Smooth muscle cell (in vitro differentiated cells): ENCODE data around the gene CASP1. TPM values are rescaled to one million over a fixed set of nuclear protein-coding genes. Genes with fewer than 3 reads are reported as not detected.
"Not testable (repeated sequence)": the region's sequence is repeated elsewhere in the genome, so short reads cannot be mapped to it uniquely, and the experiment has no call there.

Source experiments
- DNase-seq: peaks from one replicate; lab custom pipeline; 2025; ENCODE audit not compliant: unreplicated experiment; lab: John Stamatoyannopoulos, UW
- H2AFZ ChIP-seq: fragments of 200-600 bp; sonication (generic); 2 replicates; pipeline ENCODE4 v1.6.0; 2016; ENCODE audit warnings: antibody characterized with exemption, low read depth, mild to moderate bottlenecking
- H3F3A ChIP-seq: fragments of 200-600 bp; sonication (generic); 2 replicates; pipeline ENCODE4 v1.6.0; 2017; ENCODE audit warnings: antibody characterized with exemption, low read depth
- H3K27ac ChIP-seq: fragments of 200-600 bp; sonication (generic); 2 replicates; pipeline ENCODE4 v1.5.1; 2016; ENCODE audit warnings: low read depth, mild to moderate bottlenecking
- H3K27me3 ChIP-seq: fragments of 200-600 bp; sonication (generic); 2 replicates; pipeline ENCODE4 v1.6.1; 2016; ENCODE audit warnings: low read depth, mild to moderate bottlenecking
- H3K36me3 ChIP-seq: fragments of 200-600 bp; sonication (generic); 2 replicates; pipeline ENCODE4 v1.5.1; 2016; ENCODE audit warnings: low read depth
- H3K4me1 ChIP-seq: fragments of 200-600 bp; sonication (generic); 2 replicates; pipeline ENCODE4 v1.5.1; 2016; ENCODE audit warnings: low read depth
- H3K4me2 ChIP-seq: fragments of 200-600 bp; sonication (generic); 2 replicates; pipeline ENCODE4 v1.6.0; 2016; ENCODE audit warnings: mild to moderate bottlenecking
- H3K4me3 ChIP-seq: fragments of 200-600 bp; sonication (generic); 2 replicates; pipeline ENCODE4 v1.5.1; 2016; ENCODE audit warnings: mild to moderate bottlenecking
- H3K79me2 ChIP-seq: fragments of 200-600 bp; sonication (generic); 2 replicates; pipeline ENCODE4 v1.6.0; 2016; ENCODE audit warnings: low read depth, mild to moderate bottlenecking
- H3K9ac ChIP-seq: fragments of 200-600 bp; sonication (generic); 2 replicates; pipeline ENCODE4 v1.6.0; 2016; ENCODE audit warnings: low read depth
- H3K9me3 ChIP-seq: fragments of 200-600 bp; sonication (generic); replicated peaks from 2 replicates; pipeline ENCODE4 v1.5.1; 2016; ENCODE audit warnings: low read depth
- H4K20me1 ChIP-seq: fragments of 200-600 bp; sonication (generic); 2 replicates; pipeline ENCODE4 v1.6.0; 2016; ENCODE audit warnings: low read depth
- WGBS: methylation state at CpG from one replicate; pipeline ENCODE4 v1.1.7; 2016; ENCODE audit warnings: low lambda C conversion rate; 5-methylcytosine and 5-hydroxymethylcytosine counted together
- polyA plus RNA-seq: library from polyadenylated mRNA; unstranded; fragments of >200 nt; fragmentation: Nextera tagmentation; extraction: Ambion mirVana; gene quantifications from 2 replicates; pipeline ENCODE4 v1.2.1, GENCODE V29; 2016
- total RNA-seq: library from RNA; depleted of rRNA; stranded (reverse); fragments of >200 nt; gene quantifications from 2 replicates; pipeline ENCODE4 v1.2.3, GENCODE V29; 2014
- TF ChIP-seq, protein P1 (sequence below): fragments of 200-600 bp; sonication (generic); IDR thresholded peaks from 2 replicates; pipeline ENCODE4 v1.5.1; 2017; ENCODE audit warnings: borderline replicate concordance, mild to moderate bottlenecking, antibody characterized with exemption; ENCODE audit not compliant: insufficient read depth, poor library complexity, severe bottlenecking

The CASP1 gene
- total and polyA plus RNA-seq, 2 experiments from 2014 or later, result 0.90 TPM; not detected in 1

DNA sequence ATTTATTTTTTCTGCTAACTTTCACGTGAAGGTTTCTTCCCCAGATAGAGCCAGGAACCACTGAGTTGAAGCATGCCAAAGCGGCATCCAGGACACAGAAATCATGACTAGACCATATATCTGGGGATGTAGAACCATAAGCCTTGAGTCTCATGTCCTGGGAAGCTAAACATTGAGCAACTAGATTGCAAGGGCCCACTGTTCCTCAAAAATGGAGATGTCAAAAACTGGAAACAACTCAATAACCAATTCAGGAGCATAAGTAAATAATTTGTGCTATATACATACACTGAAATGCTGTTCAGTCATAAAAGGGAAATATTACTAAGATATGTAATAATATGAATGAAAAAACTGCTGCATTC, 39.2 kb upstream of the CASP1 start:
- no peaks in the 10 kb centered on the region for H3K9me3 ChIP-seq
- H3K79me2 ChIP-seq, result no peaks in the 10 kb centered on the region
- WGBS, result 98% methylated on average over 2 of the region's 2 CpGs
- H3K27ac ChIP-seq, result no peak overlapping the region
- H3K9ac ChIP-seq, result no peak overlapping the region
- H2AFZ ChIP-seq, result no peak overlapping the region
- no peaks in the 10 kb centered on the region for H3K36me3 ChIP-seq
- no peak for DNase-seq
- no peak overlapping the region for H3K4me2 ChIP-seq
- no peaks in the 10 kb centered on the region for H3K27me3 ChIP-seq
- TF ChIP-seq, protein P1, sequence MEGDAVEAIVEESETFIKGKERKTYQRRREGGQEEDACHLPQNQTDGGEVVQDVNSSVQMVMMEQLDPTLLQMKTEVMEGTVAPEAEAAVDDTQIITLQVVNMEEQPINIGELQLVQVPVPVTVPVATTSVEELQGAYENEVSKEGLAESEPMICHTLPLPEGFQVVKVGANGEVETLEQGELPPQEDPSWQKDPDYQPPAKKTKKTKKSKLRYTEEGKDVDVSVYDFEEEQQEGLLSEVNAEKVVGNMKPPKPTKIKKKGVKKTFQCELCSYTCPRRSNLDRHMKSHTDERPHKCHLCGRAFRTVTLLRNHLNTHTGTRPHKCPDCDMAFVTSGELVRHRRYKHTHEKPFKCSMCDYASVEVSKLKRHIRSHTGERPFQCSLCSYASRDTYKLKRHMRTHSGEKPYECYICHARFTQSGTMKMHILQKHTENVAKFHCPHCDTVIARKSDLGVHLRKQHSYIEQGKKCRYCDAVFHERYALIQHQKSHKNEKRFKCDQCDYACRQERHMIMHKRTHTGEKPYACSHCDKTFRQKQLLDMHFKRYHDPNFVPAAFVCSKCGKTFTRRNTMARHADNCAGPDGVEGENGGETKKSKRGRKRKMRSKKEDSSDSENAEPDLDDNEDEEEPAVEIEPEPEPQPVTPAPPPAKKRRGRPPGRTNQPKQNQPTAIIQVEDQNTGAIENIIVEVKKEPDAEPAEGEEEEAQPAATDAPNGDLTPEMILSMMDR, result no peak
- H3K4me1 ChIP-seq, result no peaks in the 10 kb centered on the region
- no peaks in the 10 kb centered on the region for H3F3A ChIP-seq
- no peak overlapping the region for H3K4me3 ChIP-seq
- no peaks in the 10 kb centered on the region for H4K20me1 ChIP-seq

- no peaks in the 10 kb centered on the region for H4K20me1 ChIP-seq
- no peak overlapping the region for H3K4me3 ChIP-seq
- no peaks in the 10 kb centered on the region for H3K9me3 ChIP-seq
- no peak overlapping the region for H2AFZ ChIP-seq
- no peak for DNase-seq
- H3K4me1 ChIP-seq, result no peaks in the 10 kb centered on the region
- H3K4me2 ChIP-seq, result no peak overlapping the region
- H3K27ac ChIP-seq, result no peak overlapping the region
- no peaks in the 10 kb centered on the region for H3K27me3 ChIP-seq
- no peaks in the 10 kb centered on the region for H3F3A ChIP-seq
- WGBS, result 90% methylated on average over 1 of the region's 1 CpG
- TF ChIP-seq, protein P1, result no peak
- H3K36me3 ChIP-seq, result no peaks in the 10 kb centered on the region
- H3K79me2 ChIP-seq, result no peaks in the 10 kb centered on the region
- no peak overlapping the region for H3K9ac ChIP-seq
Observed at GRCh38 chr11:105073456-105074165, 38.7 kb upstream of the CASP1 start.

- not testable (repeated sequence) for DNase-seq, H3K36me3 ChIP-seq, H3K27ac ChIP-seq, H4K20me1 ChIP-seq, H3K9me3 ChIP-seq, H3K4me1 ChIP-seq, H3K4me2 ChIP-seq, H2AFZ ChIP-seq, H3K79me2 ChIP-seq, H3K27me3 ChIP-seq, H3K9ac ChIP-seq, H3K4me3 ChIP-seq, H3F3A ChIP-seq
- 78% methylated on average over 2 of the region's 2 CpGs for WGBS
Observed at GRCh38 chr11:105072080-105072479, 37.1 kb upstream of the CASP1 start.

DNA sequence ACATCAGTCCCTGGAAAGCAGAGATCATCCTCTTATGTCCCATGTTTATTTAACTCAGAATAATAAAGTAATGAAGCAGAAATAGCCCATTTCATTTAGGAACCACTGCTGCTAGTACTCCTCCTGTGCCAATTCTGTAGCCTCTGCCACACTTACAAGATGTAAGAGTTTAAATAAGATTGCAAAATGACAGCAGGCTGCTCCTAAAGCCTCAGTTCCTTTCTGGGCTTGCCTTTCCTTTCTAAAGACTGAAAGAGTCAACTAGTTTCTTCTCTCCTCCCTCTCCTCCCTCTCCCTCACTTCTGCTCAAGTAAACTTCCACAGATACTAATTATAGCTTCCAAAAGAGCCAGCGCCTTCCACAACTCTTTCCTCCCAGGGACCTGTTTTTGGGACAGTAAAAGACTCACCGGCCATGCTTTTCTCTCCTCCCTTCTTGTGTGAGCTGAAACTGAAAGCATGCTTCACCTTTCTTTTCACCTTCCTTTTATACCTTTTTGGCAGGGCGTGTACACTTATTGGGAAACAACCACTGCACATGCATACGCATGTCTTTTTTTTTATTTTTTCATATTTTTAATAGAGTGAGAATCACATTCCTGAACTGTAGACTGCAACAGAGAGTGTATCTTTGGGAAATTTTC, 36.3 kb upstream of the CASP1 start:
- H3K27ac ChIP-seq, result no peak overlapping the region
- TF ChIP-seq, protein P1, result no peak
- H3K4me2 ChIP-seq, result no peak overlapping the region
- H3F3A ChIP-seq, result no peaks in the 10 kb centered on the region
- no peaks in the 10 kb centered on the region for H3K4me1 ChIP-seq
- H3K9me3 ChIP-seq, result no peaks in the 10 kb centered on the region
- no peak overlapping the region for H3K4me3 ChIP-seq
- no peaks in the 10 kb centered on the region for H3K79me2 ChIP-seq
- H2AFZ ChIP-seq, result no peak overlapping the region
- no peak for DNase-seq
- no peaks in the 10 kb centered on the region for H3K36me3 ChIP-seq
- no peaks in the 10 kb centered on the region for H3K27me3 ChIP-seq
- no peak overlapping the region for H3K9ac ChIP-seq
- no peaks in the 10 kb centered on the region for H4K20me1 ChIP-seq
- 88% methylated on average over 4 of the region's 4 CpGs for WGBS
